HepG2 (cell line): Measurements from ENCODE around the gene ZFP36L2. TPM values are rescaled to one million over a fixed set of nuclear protein-coding genes. Genes with fewer than 3 reads are reported as not detected.

ENCODE experiments used
- ASH2L ChIP-seq: fragments of 300-600, 200-600 bp; sonication (generic); IDR thresholded peaks from 2 replicates; pipeline ENCODE4 v1.7.0; 2017; ENCODE audit warnings: low read depth, mild to moderate bottlenecking, moderate library complexity, mixed read lengths, low read length; ENCODE audit not compliant: insufficient read length
- ELK4 ChIP-seq: sonication (generic); formaldehyde crosslinking; IDR thresholded peaks from 2 replicates; pipeline ENCODE4 v1.9.0; 2021; ENCODE audit warnings: missing genetic modification reagents, borderline replicate concordance
- FOXO1 ChIP-seq: sonication (generic); formaldehyde crosslinking; IDR thresholded peaks from 2 replicates; pipeline ENCODE4 v1.4.0; 2020; ENCODE audit warnings: missing genetic modification reagents
- JUND ChIP-seq: sonication (generic); formaldehyde crosslinking; IDR thresholded peaks from 2 replicates; pipeline ENCODE4 v1.8.0; 2022; ENCODE audit warnings: mild to moderate bottlenecking, missing genetic modification reagents
- KLF16 ChIP-seq, 2 experiments: sonication (generic) in 1 of 2; formaldehyde crosslinking in 1 of 2; IDR thresholded peaks; 2 replicates each; pipeline versions ENCODE4 v1.6.1 to v1.8.0; 2016 to 2023; ENCODE audit warnings: missing genetic modification reagents in 2 of 2, missing compliant biosample characterization in 1 of 2
- MLX ChIP-seq: IDR thresholded peaks from 2 replicates; pipeline ENCODE4 v1.6.1; 2016
- MNT ChIP-seq: fragments of 450-650 bp; IDR thresholded peaks from 2 replicates; pipeline ENCODE4 v1.6.1; 2016
- NR2F6 ChIP-seq, 2 experiments: IDR thresholded peaks; 2 replicates each; pipeline ENCODE4 v1.6.1; 2016; ENCODE audit warnings: antibody characterized with exemption in 1 of 2, mild to moderate bottlenecking in 1 of 2
- RELA ChIP-seq: sonication (generic); formaldehyde crosslinking; IDR thresholded peaks from 2 replicates; pipeline ENCODE4 v1.4.0; 2020; ENCODE audit warnings: missing genetic modification reagents
- RERE ChIP-seq: IDR thresholded peaks from 2 replicates; pipeline ENCODE4 v1.6.1; 2016; ENCODE audit warnings: low read depth, missing genetic modification reagents, missing compliant biosample characterization
- REST ChIP-seq, 2 experiments: IDR thresholded peaks; 2 replicates each; pipeline ENCODE4 v1.6.1; 2011 to 2012; ENCODE audit warnings: low read length in 2 of 2, borderline replicate concordance in 1 of 2, low read depth in 1 of 2, mild to moderate bottlenecking in 1 of 2, moderate library complexity in 1 of 2
- RFX1 ChIP-seq: fragments of 450-650 bp; IDR thresholded peaks from 2 replicates; pipeline ENCODE4 v1.6.1; 2017
- ZBTB20 ChIP-seq: sonication (generic); formaldehyde crosslinking; IDR thresholded peaks from 2 replicates; pipeline ENCODE4 v1.8.1; 2023; ENCODE audit warnings: missing genetic modification reagents, low read depth, mild to moderate bottlenecking, borderline replicate concordance
- ZC3H4 ChIP-seq: sonication (generic); formaldehyde crosslinking; IDR thresholded peaks from 2 replicates; pipeline ENCODE4 v1.4.0; 2020; ENCODE audit warnings: missing genetic modification reagents, borderline replicate concordance
- ZNF10 ChIP-seq: sonication (generic); formaldehyde crosslinking; IDR thresholded peaks from 2 replicates; pipeline ENCODE4 v1.4.0; 2020; ENCODE audit warnings: mild to moderate bottlenecking, low read depth, missing genetic modification reagents, borderline replicate concordance
- ZNF282 ChIP-seq: fragments of 450-650 bp; IDR thresholded peaks from 2 replicates; pipeline ENCODE4 v1.6.1; 2018; ENCODE audit not compliant: partially characterized antibody
- polyA plus RNA-seq, 8 experiments: library from polyadenylated mRNA; depleted of rRNA in 3 of 8; stranded (reverse) in 7 of 8; unstranded in 1 of 8; fragments of >200 nt; fragmentation: Illumina TruSeq in 4 of 8; extraction: Trizol in 4 of 8; gene quantifications; 2 replicates each; pipeline versions ENCODE4 v1.2.1 to v1.2.3, GENCODE V29; 2011 to 2016; ENCODE audit warnings: low read depth in 4 of 8, missing spikeins in 1 of 8, mixed read lengths in 1 of 8; ENCODE audit not compliant: insufficient read depth in 1 of 8
- total RNA-seq, 5 experiments: library from RNA; depleted of rRNA; stranded (reverse); fragments of >200 nt; fragmentation: Illumina TruSeq; extraction: Trizol; gene quantifications; 2 replicates each; pipeline ENCODE4 v1.2.3, GENCODE V29; 2016; ENCODE audit warnings: low read depth in 1 of 5

The ZFP36L2 gene
- total and polyA plus RNA-seq, 2 of the 13 experiments (the other 11 are each of a cell fraction or from before 2014, with no cell fraction given), result 11.2 to 21.8 TPM

GRCh38 chr2:43221763-43222474 lies 4.5 kb downstream of the ZFP36L2 start (continued):
- TF ChIP-seq RERE (no peak), MNT (peak; percentile 24; the same call in 1 of the 2 replicates), MLX (CRISPR knock-in tag) (peak; percentile 73; the same call in 1 of the 2 replicates), RFX1 (no peak), FOXO1 (CRISPR knock-in tag) (peak; percentile 62), KLF16 (CRISPR knock-in tag; IDR thresholded peaks at IDR 0.05) (no peak), ZNF282 (no peak), ZBTB20 (peak; percentile 93; the same call in 1 of the 2 replicates), ZC3H4 (CRISPR knock-in tag) (0 out of 2 replicates have a peak, but pooled peaks have one; percentile 39), ELK4 (no peak), ASH2L (peak; percentile 61), REST (IDR thresholded peaks at IDR 0.05; ENCODE audit: borderline replicate concordance in 1 of 2, low read depth in 1 of 2, low read length in 2 of 2) (peak in 1 of 2 experiments; percentile 73; a peak in 1 of 4 replicates), NR2F6 (IDR thresholded peaks at IDR 0.05) (0 out of 2 replicates have a peak, but pooled peaks have one; percentile 11), NR2F6 (CRISPR knock-in tag; IDR thresholded peaks at IDR 0.05) (peak; percentile 50; the same call in 1 of the 2 replicates), ZNF10 (CRISPR knock-in tag) (no peak), RELA (CRISPR knock-in tag) (no peak), JUND (CRISPR knock-in tag) (peak; percentile 87)
